Activated CD4-positive, alpha-beta T cell treated with anti-CD3 and anti-CD28 coated beads, Interleukin-2, amount 50 U/mL, for 24 hours (primary cell): ENCODE results near the gene NXPH3.

Experiments
- DNase-seq, 2 donors: peaks; one replicate each; pipeline ENCODE4 v3.0.0-alpha.2; 2020; ENCODE audit warnings: low read depth in 1 of 2, low spot score in 1 of 2

The NXPH3 gene

GRCh38 chr17:49576088-49576916 is 631 bp downstream of the NXPH3 start:
- no peak for DNase-seq

GRCh38 chr17:49576917-49577649 is 1.4 kb downstream of the NXPH3 start:
- DNase-seq = no peak

GRCh38 chr17:49577650-49577934 is 1.9 kb downstream of the NXPH3 start:
- DNase-seq = no peak

GRCh38 chr17:49577963-49578362 is 2.3 kb downstream of the NXPH3 start:
- no peak for DNase-seq

- no peak for DNase-seq
These were observed 2.7 kb downstream of the NXPH3 start for GRCh38 chr17:49578414-49578813.

- no peak for DNase-seq
These were observed 3.4 kb downstream of the NXPH3 start for GRCh38 chr17:49578952-49579500.

- DNase-seq = no peak
These were observed 3.9 kb downstream of the NXPH3 start for GRCh38 chr17:49579522-49579921.

- no peak for DNase-seq
These were observed 4.5 kb downstream of the NXPH3 start for GRCh38 chr17:49580055-49580721.

GRCh38 chr17:49580981-49581647 is 5.4 kb downstream of the NXPH3 start:
- DNase-seq = no peak

- no peak for DNase-seq
These were observed 6.0 kb downstream of the NXPH3 start for GRCh38 chr17:49581648-49581998.

- no peak for DNase-seq
These were observed 6.5 kb downstream of the NXPH3 start for GRCh38 chr17:49582055-49582722.

GRCh38 chr17:49582789-49583188 is 7.1 kb downstream of the NXPH3 start:
- DNase-seq = no peak

GRCh38 chr17:49583226-49583625 is 7.6 kb downstream of the NXPH3 start:
- no peak for DNase-seq

- DNase-seq = no peak
These were observed 8.2 kb downstream of the NXPH3 start for GRCh38 chr17:49583889-49584288.

GRCh38 chr17:49585422-49586027 is 9.9 kb downstream of the NXPH3 start:
- no peak for DNase-seq

GRCh38 chr17:49587366-49588073 is 11.8 kb downstream of the NXPH3 start:
- no peak for DNase-seq

- DNase-seq = no peak
These were observed 12.6 kb downstream of the NXPH3 start for GRCh38 chr17:49588312-49588711.

GRCh38 chr17:49588726-49589576 is 13.3 kb downstream of the NXPH3 start:
- DNase-seq = no peak

GRCh38 chr17:49589577-49589927 is 13.9 kb downstream of the NXPH3 start:
- no peak for DNase-seq
